Right lobe of liver (tissue), 6 donors: ENCODE results near the gene TCAP. TPM values are rescaled to one million over a fixed set of nuclear protein-coding genes. Genes with fewer than 3 reads are reported as not detected.

Experiments
- ATAC-seq, 4 donors: fragments of 200-7000 bp; cut with Tn5 transposase; one replicate each; pipeline ENCODE4 v1.9.1; 2020; ENCODE audit warnings: mild to moderate bottlenecking in 4 of 4, moderate library complexity in 4 of 4
- DNase-seq, 3 donors: peaks; one replicate each; pipeline ENCODE4 v3.0.0-alpha.2; 2020
- H3K27ac ChIP-seq, 3 donors: fragments of 200-600 bp; one replicate each; pipeline ENCODE4 v1.8.0; 2022
- H3K27me3 ChIP-seq, 2 donors: fragments of 200-600 bp; one replicate each; pipeline ENCODE4 v1.8.0; 2022
- H3K36me3 ChIP-seq, 4 donors: fragments of 200-600 bp; sonication (generic) in 1 of 4; one replicate each; pipeline versions ENCODE4 v1.5.1 to v1.8.0; 2017 to 2022; ENCODE audit warnings: control low read depth in 1 of 4
- H3K4me1 ChIP-seq, 4 donors: fragments of 200-600 bp; sonication (generic) in 1 of 4; one replicate each; pipeline versions ENCODE4 v1.5.1 to v1.8.0; 2017 to 2022; ENCODE audit warnings: control low read depth in 1 of 4
- H3K4me3 ChIP-seq, 3 donors: fragments of 200-600 bp; one replicate each; pipeline ENCODE4 v1.8.0; 2022
- H3K9me3 ChIP-seq, 4 donors: fragments of 200-600 bp; sonication (generic) in 1 of 4; one replicate each; pipeline versions ENCODE4 v1.5.1 to v1.8.0; 2017 to 2022; ENCODE audit warnings: control low read depth in 1 of 4
- CTCF ChIP-seq, 4 donors: fragments of 200-600 bp in 3 of 4; fragments of 450-650 bp in 1 of 4; IDR thresholded peaks; one replicate each; pipeline versions ENCODE4 v1.5.1 to v1.8.0; 2016 to 2022; ENCODE audit warnings: antibody characterized with exemption in 4 of 4, mild to moderate bottlenecking in 2 of 4
- POLR2A ChIP-seq: fragments of 450-650 bp; IDR thresholded peaks from one replicate; pipeline ENCODE4 v1.6.1; 2017; ENCODE audit warnings: antibody characterized with exemption, mild to moderate bottlenecking
- WGBS: methylation state at CpG from one replicate; pipeline ENCODE4 v1.1.6; 2018; ENCODE audit warnings: low coverage, low lambda C conversion rate; ENCODE audit not compliant: insufficient coverage; ENCODE audit errors: missing lambda C conversion rate; 5-methylcytosine and 5-hydroxymethylcytosine counted together
- intact Hi-C, 2 donors: fragments of 100-400 bp; cut with DNase I; formaldehyde crosslinking; loops; one replicate each; pipeline versions ENCODE4 v1.11.2 to v1.14.1; 2022
- total RNA-seq, 6 experiments: library from RNA; depleted of rRNA in 2 of 6; stranded (reverse); fragments of >200 nt in 2 of 6; fragmentation: NEBNext Ultra II Directional in 3 of 6; extraction: Animal tissue kit (Norgen Biotek cat#: 25700) in 3 of 6; gene quantifications; one replicate each; pipeline versions ENCODE4 v1.1.0 to v1.2.4, GENCODE V29; 2016 to 2023
- donor health status: DM: no; HTN: yes; CAD: no.
- donor health status: DM: no; HTN: no; CAD: no.
- donor health status: DM: no; HTN: no; CAD: no.
- donor health status: DM: no; HTN: yes; CAD: no.
- donor health status: DM: no; HTN: yes; CAD: no.

TCAP gene
- total RNA-seq, 6 experiments from 2014 or later = 0.49 to 4.3 (median 1.1) TPM

- intact Hi-C loops = loop anchor here in 1 of 2 donors (10.0 kb wide), 2 partner anchors 48 to 82 kb away; no protein-coding TSS in a partner anchor
- Histone ChIP-seq H3K4me1 (no peaks in the 10 kb centered on the region), H3K27me3 (peaks cover 0 to 9% of the 10 kb centered on the region in 2 donors), H3K9me3 (no peaks in the 10 kb centered on the region), H3K4me3 (no peak within 1 kb of the TSS), H3K36me3 (no peaks in the 10 kb centered on the region), H3K27ac (no peak within 1 kb of the TSS)
- DNase-seq = no peak
- 17% methylated on average over 29 of the region's 29 CpGs for WGBS
- TF ChIP-seq CTCF (IDR thresholded peaks at IDR 0.05) = no peak
- TF ChIP-seq POLR2A = no peak
- ATAC-seq = no peak
Observed at GRCh38 chr17:39626171-39627046, 38.7 kb upstream of the TCAP start, which contains the start of gene PPP1R1B. PPP1R1B (plus strand) TSS chr17:39626952; CDS start chr17:39627393, 441 bp downstream.

- Histone ChIP-seq H3K9me3 (no peaks in the 10 kb centered on the region), H3K36me3 (no peaks in the 10 kb centered on the region), H3K27me3 (peaks cover 0 to 9% of the 10 kb centered on the region in 2 donors), H3K4me3 (no peak overlapping the region), H3K4me1 (no peaks in the 10 kb centered on the region), H3K27ac (no peak overlapping the region)
- DNase-seq (no peak), ATAC-seq (no peak)
- TF ChIP-seq POLR2A (no peak), CTCF (IDR thresholded peaks at IDR 0.05) (no peak)
- intact Hi-C loops = loop anchor here in 1 of 2 donors (10.0 kb wide), 2 partner anchors 48 to 82 kb away; no protein-coding TSS in a partner anchor
- 0% methylated on average over 3 of the region's 72 CpGs for WGBS
Observed at GRCh38 chr17:39627047-39627711, 38.0 kb upstream of the TCAP start.

GRCh38 chr17:39627712-39628516 lies 37.2 kb upstream of the TCAP start:
- DNase-seq = no peak
- no peaks in the 10 kb centered on the region for H3K36me3 ChIP-seq
- ATAC-seq = peak in 2 of 4 donors; percentile 15 to 23
- H3K9me3 ChIP-seq = no peaks in the 10 kb centered on the region
- WGBS = no CpG with 5 or more reads among the region's 16 CpGs
- H3K4me3 ChIP-seq = no peak overlapping the region
- TF ChIP-seq CTCF (IDR thresholded peaks at IDR 0.05) (no peak), POLR2A (no peak)
- intact Hi-C loops = loop anchor here in 1 of 2 donors (10.0 kb wide), 2 partner anchors 47 to 83 kb away; no protein-coding TSS in a partner anchor
- no peaks in the 10 kb centered on the region for H3K4me1 ChIP-seq
- H3K27ac ChIP-seq = no peak overlapping the region
- peaks cover 0 to 9% of the 10 kb centered on the region in 2 donors for H3K27me3 ChIP-seq
